ENCODE results near the gene IFNA5.

IFNA5 gene

GRCh38 chr9:21316860-21317259 is 11.7 kb upstream of the IFNA5 start:
- H3K4me3 Mint-ChIP-seq, result no peak overlapping the region
- H3K36me3 Mint-ChIP-seq, result no peaks in the 10 kb centered on the region
- no peaks in the 10 kb centered on the region for H3K27me3 Mint-ChIP-seq
- H3K9me3 Mint-ChIP-seq (ENCODE audit: low read depth), result no peaks in the 10 kb centered on the region
- peaks cover 2% of the 10 kb centered on the region for H3K4me1 Mint-ChIP-seq (ENCODE audit: low read depth)
- no peak overlapping the region for H3K27ac Mint-ChIP-seq

GRCh38 chr9:21316032-21316842 is 11.1 kb upstream of the IFNA5 start:
- no peaks in the 10 kb centered on the region for H3K9me3 Mint-ChIP-seq (ENCODE audit: low read depth)
- peaks cover 2% of the 10 kb centered on the region for H3K4me1 Mint-ChIP-seq (ENCODE audit: low read depth)
- H3K36me3 Mint-ChIP-seq, result no peaks in the 10 kb centered on the region
- H3K27ac Mint-ChIP-seq, result no peak overlapping the region
- no peak overlapping the region for H3K4me3 Mint-ChIP-seq
- H3K27me3 Mint-ChIP-seq, result no peaks in the 10 kb centered on the region

- no peak overlapping the region for H3K27ac Mint-ChIP-seq
- H3K4me3 Mint-ChIP-seq, result no peak overlapping the region
- no peaks in the 10 kb centered on the region for H3K4me1 Mint-ChIP-seq (ENCODE audit: low read depth)
- no peaks in the 10 kb centered on the region for H3K9me3 Mint-ChIP-seq (ENCODE audit: low read depth)
- peaks cover 2% of the 10 kb centered on the region for H3K36me3 Mint-ChIP-seq
- H3K27me3 Mint-ChIP-seq, result peaks cover 3% of the 10 kb centered on the region
These were observed 9.0 kb upstream of the IFNA5 start for GRCh38 chr9:21314152-21314551.

GRCh38 chr9:21311889-21312288 is 6.8 kb upstream of the IFNA5 start:
- Mint-ChIP-seq H3K4me3 (no peak overlapping the region), H3K36me3 (peaks cover 2% of the 10 kb centered on the region), H3K9me3 (ENCODE audit: low read depth) (no peaks in the 10 kb centered on the region), H3K4me1 (ENCODE audit: low read depth) (no peaks in the 10 kb centered on the region), H3K27me3 (peaks cover 4% of the 10 kb centered on the region), H3K27ac (no peak overlapping the region)

GRCh38 chr9:21295992-21296391 is 9.1 kb downstream of the IFNA5 start:
- H3K4me1 Mint-ChIP-seq (ENCODE audit: low read depth), result peaks cover 10% of the 10 kb centered on the region
- no peak overlapping the region for H3K27ac Mint-ChIP-seq
- peaks cover 16% of the 10 kb centered on the region for H3K27me3 Mint-ChIP-seq
- H3K4me3 Mint-ChIP-seq, result no peak overlapping the region
- no peaks in the 10 kb centered on the region for H3K36me3 Mint-ChIP-seq
- H3K9me3 Mint-ChIP-seq (ENCODE audit: low read depth), result no peaks in the 10 kb centered on the region

GRCh38 chr9:21294904-21295538 is 10.1 kb downstream of the IFNA5 start:
- Mint-ChIP-seq H3K27ac (no peak overlapping the region), H3K27me3 (peaks cover 9% of the 10 kb centered on the region), H3K9me3 (ENCODE audit: low read depth) (no peaks in the 10 kb centered on the region), H3K4me3 (no peak overlapping the region), H3K4me1 (ENCODE audit: low read depth) (peaks cover 10% of the 10 kb centered on the region), H3K36me3 (no peaks in the 10 kb centered on the region)

- Mint-ChIP-seq H3K9me3 (ENCODE audit: low read depth) (no peaks in the 10 kb centered on the region), H3K27me3 (peaks cover 9% of the 10 kb centered on the region), H3K4me3 (no peak overlapping the region), H3K27ac (no peak overlapping the region), H3K36me3 (no peaks in the 10 kb centered on the region), H3K4me1 (ENCODE audit: low read depth) (peaks cover 10% of the 10 kb centered on the region)
These were observed 10.7 kb downstream of the IFNA5 start for GRCh38 chr9:21294364-21294774.

- Mint-ChIP-seq H3K9me3 (ENCODE audit: low read depth) (no peaks in the 10 kb centered on the region), H3K27ac (no peak overlapping the region), H3K4me3 (no peak overlapping the region), H3K27me3 (peaks cover 17% of the 10 kb centered on the region), H3K4me1 (ENCODE audit: low read depth) (peaks cover 7% of the 10 kb centered on the region), H3K36me3 (no peaks in the 10 kb centered on the region)
These were observed 15.3 kb downstream of the IFNA5 start for GRCh38 chr9:21289848-21290247.

GRCh38 chr9:21287280-21287679 is 17.8 kb downstream of the IFNA5 start:
- Mint-ChIP-seq H3K36me3 (no peaks in the 10 kb centered on the region), H3K4me1 (ENCODE audit: low read depth) (no peaks in the 10 kb centered on the region), H3K27me3 (peaks cover 13% of the 10 kb centered on the region), H3K9me3 (ENCODE audit: low read depth) (no peaks in the 10 kb centered on the region), H3K27ac (no peak overlapping the region), H3K4me3 (no peak overlapping the region)

- H3K4me1 Mint-ChIP-seq (ENCODE audit: low read depth), result no peaks in the 10 kb centered on the region
- H3K36me3 Mint-ChIP-seq, result no peaks in the 10 kb centered on the region
- H3K4me3 Mint-ChIP-seq, result no peak overlapping the region
- no peak overlapping the region for H3K27ac Mint-ChIP-seq
- peaks cover 11% of the 10 kb centered on the region for H3K27me3 Mint-ChIP-seq
- no peaks in the 10 kb centered on the region for H3K9me3 Mint-ChIP-seq (ENCODE audit: low read depth)
These were observed 18.5 kb downstream of the IFNA5 start for GRCh38 chr9:21286659-21287058.

- Mint-ChIP-seq H3K9me3 (ENCODE audit: low read depth) (no peaks in the 10 kb centered on the region), H3K27me3 (peaks cover 11% of the 10 kb centered on the region), H3K4me3 (no peak overlapping the region), H3K27ac (no peak overlapping the region), H3K36me3 (no peaks in the 10 kb centered on the region), H3K4me1 (ENCODE audit: low read depth) (no peaks in the 10 kb centered on the region)
These were observed 19.0 kb downstream of the IFNA5 start for GRCh38 chr9:21286099-21286498.

- H3K27me3 Mint-ChIP-seq, result peaks cover 7% of the 10 kb centered on the region
- H3K36me3 Mint-ChIP-seq, result no peaks in the 10 kb centered on the region
- no peak overlapping the region for H3K4me3 Mint-ChIP-seq
- H3K9me3 Mint-ChIP-seq (ENCODE audit: low read depth), result no peaks in the 10 kb centered on the region
- H3K4me1 Mint-ChIP-seq (ENCODE audit: low read depth), result no peaks in the 10 kb centered on the region
- no peak overlapping the region for H3K27ac Mint-ChIP-seq
These were observed 23.8 kb downstream of the IFNA5 start for GRCh38 chr9:21281275-21281674.

- H3K27ac Mint-ChIP-seq, result no peak overlapping the region
- no peaks in the 10 kb centered on the region for H3K9me3 Mint-ChIP-seq (ENCODE audit: low read depth)
- peaks cover 10% of the 10 kb centered on the region for H3K27me3 Mint-ChIP-seq
- peaks cover 6% of the 10 kb centered on the region for H3K36me3 Mint-ChIP-seq
- H3K4me1 Mint-ChIP-seq (ENCODE audit: low read depth), result peaks cover 4% of the 10 kb centered on the region
- H3K4me3 Mint-ChIP-seq, result no peak overlapping the region
These were observed 36.8 kb downstream of the IFNA5 start for GRCh38 chr9:21268347-21268657.

GRCh38 chr9:21267485-21268346 is 37.4 kb downstream of the IFNA5 start:
- Mint-ChIP-seq H3K27ac (no peak overlapping the region), H3K9me3 (ENCODE audit: low read depth) (no peaks in the 10 kb centered on the region), H3K4me1 (ENCODE audit: low read depth) (peaks cover 4% of the 10 kb centered on the region), H3K27me3 (peaks cover 10% of the 10 kb centered on the region), H3K36me3 (peaks cover 6% of the 10 kb centered on the region), H3K4me3 (no peak overlapping the region)

Data from activated naive CD8-positive, alpha-beta T cell (primary cell).